ENCODE results near the gene PHF21A.

PHF21A gene

GRCh38 chr11:45889555-45889954 is 231.7 kb downstream of the PHF21A start:
- Histone ChIP-seq H2AFZ (ENCODE audit: low read length) (no peak overlapping the region), H3K4me3 (ENCODE audit: low read depth, low read length, poor library complexity, severe bottlenecking) (no peak overlapping the region), H3K9me2 (ENCODE audit: low read depth, low read length) (no peaks in the 10 kb centered on the region), H3K4me2 (ENCODE audit: low read length) (no peak overlapping the region), H3K27me3 (ENCODE audit: insufficient read depth, low read length) (peaks cover 4% of the 10 kb centered on the region; the same call in 1 of the 2 replicates), H3K9ac (ENCODE audit: low read length) (no peak overlapping the region), H3K27ac (ENCODE audit: low read depth, low read length, poor library complexity, severe bottlenecking) (no peak overlapping the region), H3K9me3 (ENCODE audit: low read length) (no peaks in the 10 kb centered on the region), H4K20me1 (ENCODE audit: insufficient read depth, low read length) (no peaks in the 10 kb centered on the region), H3K36me3 (ENCODE audit: insufficient read depth, low read length) (no peaks in the 10 kb centered on the region), H3F3A (ENCODE audit: insufficient read depth, low read length) (no peaks in the 10 kb centered on the region), H3K79me2 (ENCODE audit: insufficient read depth, low read length) (no peaks in the 10 kb centered on the region), H3K4me1 (ENCODE audit: insufficient read depth, low read length, severe bottlenecking) (peaks cover 9% of the 10 kb centered on the region)
- TF ChIP-seq CTCF (IDR thresholded peaks at IDR 0.05; ENCODE audit: low read length): no peak
- no peak for TF ChIP-seq EZH2 (IDR thresholded peaks at IDR 0.05; ENCODE audit: borderline replicate concordance, low read length)

GRCh38 chr11:45887587-45887986 is 233.7 kb downstream of the PHF21A start:
- no peak overlapping the region for H2AFZ ChIP-seq (ENCODE audit: low read length)
- no peak for TF ChIP-seq EZH2 (IDR thresholded peaks at IDR 0.05; ENCODE audit: borderline replicate concordance, low read length)
- peaks cover 9% of the 10 kb centered on the region for H3K4me1 ChIP-seq (ENCODE audit: insufficient read depth, low read length, severe bottlenecking)
- peaks cover 4% of the 10 kb centered on the region; the same call in 1 of the 2 replicates for H3K27me3 ChIP-seq (ENCODE audit: insufficient read depth, low read length)
- H3F3A ChIP-seq (ENCODE audit: insufficient read depth, low read length): no peaks in the 10 kb centered on the region
- no peak overlapping the region for H3K9ac ChIP-seq (ENCODE audit: low read length)
- no peaks in the 10 kb centered on the region for H3K79me2 ChIP-seq (ENCODE audit: insufficient read depth, low read length)
- H3K36me3 ChIP-seq (ENCODE audit: insufficient read depth, low read length): no peaks in the 10 kb centered on the region
- H3K9me3 ChIP-seq (ENCODE audit: low read length): no peaks in the 10 kb centered on the region
- no peak overlapping the region for H3K27ac ChIP-seq (ENCODE audit: low read depth, low read length, poor library complexity, severe bottlenecking)
- H4K20me1 ChIP-seq (ENCODE audit: insufficient read depth, low read length): no peaks in the 10 kb centered on the region
- no peaks in the 10 kb centered on the region for H3K9me2 ChIP-seq (ENCODE audit: low read depth, low read length)
- no peak overlapping the region for H3K4me3 ChIP-seq (ENCODE audit: low read depth, low read length, poor library complexity, severe bottlenecking)
- no peak overlapping the region for H3K4me2 ChIP-seq (ENCODE audit: low read length)

- H3K4me3 ChIP-seq (ENCODE audit: low read depth, low read length, poor library complexity, severe bottlenecking): no peak overlapping the region
- no peak for TF ChIP-seq CTCF (IDR thresholded peaks at IDR 0.05; ENCODE audit: low read length)
- TF ChIP-seq EZH2 (IDR thresholded peaks at IDR 0.05; ENCODE audit: borderline replicate concordance, low read length): no peak
- no peaks in the 10 kb centered on the region for H3K36me3 ChIP-seq (ENCODE audit: insufficient read depth, low read length)
- H3F3A ChIP-seq (ENCODE audit: insufficient read depth, low read length): no peaks in the 10 kb centered on the region
- H3K9me2 ChIP-seq (ENCODE audit: low read depth, low read length): no peaks in the 10 kb centered on the region
- H3K27me3 ChIP-seq (ENCODE audit: insufficient read depth, low read length): peaks cover 4% of the 10 kb centered on the region; the same call in 1 of the 2 replicates
- H3K27ac ChIP-seq (ENCODE audit: low read depth, low read length, poor library complexity, severe bottlenecking): no peak overlapping the region
- no peak overlapping the region for H3K9ac ChIP-seq (ENCODE audit: low read length)
- no peaks in the 10 kb centered on the region for H3K9me3 ChIP-seq (ENCODE audit: low read length)
- no peaks in the 10 kb centered on the region for H4K20me1 ChIP-seq (ENCODE audit: insufficient read depth, low read length)
- H2AFZ ChIP-seq (ENCODE audit: low read length): no peak overlapping the region
- peaks cover 9% of the 10 kb centered on the region for H3K4me1 ChIP-seq (ENCODE audit: insufficient read depth, low read length, severe bottlenecking)
- H3K4me2 ChIP-seq (ENCODE audit: low read length): no peak overlapping the region
- no peaks in the 10 kb centered on the region for H3K79me2 ChIP-seq (ENCODE audit: insufficient read depth, low read length)
These were observed 234.3 kb downstream of the PHF21A start for GRCh38 chr11:45886816-45887520.

All from OCI-LY1 (cell line).